RWPE2 (cell line): ENCODE results near the gene MEF2A.
A peak's percentile ranks its signal among the peaks of the same experiment; 100 is the strongest.

Experiments
- ATAC-seq: fragments of 200-7000 bp; cut with Tn5 transposase; 3 replicates; pipeline ENCODE4 v1.9.1; 2021; ENCODE audit warnings: low read depth
- DNase-seq: peaks from one replicate; pipeline ENCODE4 v3.0.0-alpha.2; 2020; ENCODE audit warnings: low spot score
- H3K27ac ChIP-seq: fragments of 450-650 bp; 2 replicates; pipeline ENCODE4 v1.5.1; 2017; ENCODE audit warnings: mild to moderate bottlenecking; ENCODE audit not compliant: poor library complexity, severe bottlenecking
- H3K27me3 ChIP-seq: fragments of 250-450 bp; sonication (Bioruptor Pico); 2 replicates; pipeline ENCODE4 v1.5.1; 2021; ENCODE audit warnings: mild to moderate bottlenecking, moderate library complexity; ENCODE audit not compliant: insufficient read depth, poor library complexity, severe bottlenecking
- H3K36me3 ChIP-seq: fragments of 250-450 bp; sonication (Bioruptor Pico); 2 replicates; pipeline ENCODE4 v1.5.1; 2020; ENCODE audit warnings: low read depth, mild to moderate bottlenecking, moderate library complexity
- H3K4me1 ChIP-seq: fragments of 250-450 bp; sonication (Bioruptor Pico); 2 replicates; pipeline ENCODE4 v1.5.1; 2021; ENCODE audit warnings: mild to moderate bottlenecking, moderate library complexity; ENCODE audit not compliant: insufficient read depth, poor library complexity, severe bottlenecking
- H3K4me3 ChIP-seq: fragments of 250-450 bp; sonication (Bioruptor Pico); 2 replicates; pipeline ENCODE4 v1.5.1; 2021; ENCODE audit warnings: mild to moderate bottlenecking, moderate library complexity; ENCODE audit not compliant: severe bottlenecking
- H3K9me3 ChIP-seq: fragments of 250-450 bp; sonication (Bioruptor Pico); 2 replicates; pipeline ENCODE4 v1.5.1; 2021; ENCODE audit warnings: mild to moderate bottlenecking, moderate library complexity; ENCODE audit not compliant: severe bottlenecking
- TF ChIP-seq, protein P1 (sequence below): fragments of 450-650 bp; IDR thresholded peaks from one replicate; pipeline ENCODE4 v1.5.1; 2017; ENCODE audit warnings: mild to moderate bottlenecking, moderate library complexity; ENCODE audit not compliant: poor library complexity, severe bottlenecking

Gene MEF2A

DNA sequence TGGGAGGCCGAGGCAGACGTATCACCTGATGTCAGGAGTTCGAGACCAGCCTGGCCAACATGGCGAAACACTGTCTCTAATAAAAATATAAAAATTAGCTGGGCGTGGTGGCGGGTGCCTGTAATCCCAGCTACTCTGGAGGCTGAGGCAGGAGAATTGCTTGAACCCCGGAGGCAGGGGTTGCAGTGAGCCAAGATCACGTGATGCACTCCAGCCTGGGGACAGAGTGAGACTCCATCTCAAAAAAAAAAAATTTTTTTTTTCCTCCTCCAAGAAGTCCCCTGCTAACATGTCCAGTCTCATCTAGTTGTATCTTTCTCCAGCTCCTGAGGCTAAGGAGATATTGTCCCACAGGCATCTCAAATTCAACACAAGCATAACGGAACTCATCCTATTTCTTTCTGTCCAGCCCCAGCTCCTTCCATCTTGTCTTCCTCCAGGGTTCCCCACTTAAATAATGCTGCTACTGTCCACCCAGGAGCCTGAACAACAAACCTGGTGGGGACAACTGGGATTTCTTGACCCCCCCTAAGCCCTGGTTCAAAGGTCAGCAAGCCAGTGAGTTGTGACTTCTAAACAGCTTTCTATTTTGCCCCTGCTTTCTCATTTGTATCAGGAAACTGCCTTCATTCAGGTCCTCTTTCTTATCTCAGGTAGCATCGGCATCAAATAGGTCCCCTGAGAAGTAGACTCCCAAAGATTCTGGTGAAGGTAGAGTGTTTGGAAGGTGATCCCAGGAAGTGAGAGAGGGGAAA, 4.1 kb upstream of the MEF2A start:
- ATAC-seq (no peak), DNase-seq (no peak)
- Histone ChIP-seq H3K27ac (no peak overlapping the region), H3K36me3 (no peaks in the 10 kb centered on the region), H3K4me1 (no peaks in the 10 kb centered on the region), H3K4me3 (no peak overlapping the region), H3K27me3 (no peaks in the 10 kb centered on the region), H3K9me3 (no peaks in the 10 kb centered on the region)
- TF ChIP-seq, protein P1, sequence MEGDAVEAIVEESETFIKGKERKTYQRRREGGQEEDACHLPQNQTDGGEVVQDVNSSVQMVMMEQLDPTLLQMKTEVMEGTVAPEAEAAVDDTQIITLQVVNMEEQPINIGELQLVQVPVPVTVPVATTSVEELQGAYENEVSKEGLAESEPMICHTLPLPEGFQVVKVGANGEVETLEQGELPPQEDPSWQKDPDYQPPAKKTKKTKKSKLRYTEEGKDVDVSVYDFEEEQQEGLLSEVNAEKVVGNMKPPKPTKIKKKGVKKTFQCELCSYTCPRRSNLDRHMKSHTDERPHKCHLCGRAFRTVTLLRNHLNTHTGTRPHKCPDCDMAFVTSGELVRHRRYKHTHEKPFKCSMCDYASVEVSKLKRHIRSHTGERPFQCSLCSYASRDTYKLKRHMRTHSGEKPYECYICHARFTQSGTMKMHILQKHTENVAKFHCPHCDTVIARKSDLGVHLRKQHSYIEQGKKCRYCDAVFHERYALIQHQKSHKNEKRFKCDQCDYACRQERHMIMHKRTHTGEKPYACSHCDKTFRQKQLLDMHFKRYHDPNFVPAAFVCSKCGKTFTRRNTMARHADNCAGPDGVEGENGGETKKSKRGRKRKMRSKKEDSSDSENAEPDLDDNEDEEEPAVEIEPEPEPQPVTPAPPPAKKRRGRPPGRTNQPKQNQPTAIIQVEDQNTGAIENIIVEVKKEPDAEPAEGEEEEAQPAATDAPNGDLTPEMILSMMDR = no peak

DNA sequence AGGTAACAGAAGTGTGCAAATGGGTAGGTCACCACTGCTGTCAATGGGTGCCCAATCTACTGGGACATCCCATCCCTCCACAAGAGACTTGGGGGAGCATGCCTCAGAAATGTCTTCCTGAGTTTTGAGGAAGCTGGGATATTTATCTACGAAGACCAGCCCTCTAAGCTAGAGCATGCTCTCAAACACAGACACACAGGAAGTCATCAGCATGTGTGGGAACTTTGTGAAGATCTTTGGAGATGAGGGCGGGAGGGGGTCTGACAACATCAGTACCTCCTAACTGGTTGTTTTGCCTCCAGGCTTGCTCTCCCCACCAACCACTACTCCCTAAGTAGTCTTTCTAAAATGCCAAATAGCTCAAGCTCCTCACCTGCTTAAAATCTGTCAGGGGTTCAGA, 3.5 kb upstream of the MEF2A start:
- no peak for ATAC-seq
- Histone ChIP-seq H3K4me1 (peaks cover under 1% of the 10 kb centered on the region), H3K27ac (no peak overlapping the region)

DNA sequence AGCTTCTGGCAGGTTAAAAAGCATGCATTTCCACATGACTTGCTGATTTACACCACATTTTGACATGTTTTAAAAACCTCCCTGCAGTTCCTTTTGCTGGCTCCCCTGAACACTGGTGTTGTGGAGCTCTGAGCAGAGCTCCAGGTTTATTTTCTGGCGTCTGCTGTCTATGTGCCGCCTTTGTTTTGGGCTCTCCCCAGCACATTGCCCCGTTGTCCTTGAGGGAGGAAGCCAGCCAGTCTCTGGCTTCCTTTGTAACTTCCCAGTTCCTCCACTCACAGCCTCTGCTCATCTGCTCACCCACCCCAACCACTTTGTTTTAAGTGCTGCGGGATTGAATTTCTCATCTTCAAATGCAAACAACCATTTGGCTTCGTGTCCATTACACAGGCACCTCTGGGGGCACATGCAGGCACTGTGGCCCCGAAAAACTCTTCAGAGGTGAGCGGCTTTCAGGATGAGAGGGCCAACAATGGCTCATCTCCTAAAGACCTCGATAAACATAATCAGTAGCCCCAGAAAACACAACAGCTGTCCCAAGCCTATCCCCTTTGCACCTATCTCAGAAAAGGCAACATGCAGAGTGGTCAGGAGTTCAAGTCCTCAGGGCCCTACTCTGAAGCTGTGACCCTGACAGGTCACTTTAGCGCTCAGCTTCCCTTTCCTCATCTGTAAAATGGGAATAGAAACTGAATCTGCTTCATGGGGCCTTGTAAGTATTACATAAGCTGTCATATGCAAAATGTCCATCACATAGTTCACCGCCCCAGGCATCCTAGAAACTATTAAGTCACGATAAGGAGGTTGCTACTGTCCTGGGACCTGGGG, 1.3 kb upstream of the MEF2A start:
- no peaks in the 10 kb centered on the region for H3K9me3 ChIP-seq
- no peak; the same call in 2 of the 3 replicates for ATAC-seq

More for the DNA sequence above, 3.5 kb upstream of the MEF2A start:
- Histone ChIP-seq H3K4me3 (no peak overlapping the region), H3K27me3 (no peaks in the 10 kb centered on the region), H3K36me3 (no peaks in the 10 kb centered on the region), H3K9me3 (no peaks in the 10 kb centered on the region)
- DNase-seq = no peak
- TF ChIP-seq, protein P1 = no peak

DNA sequence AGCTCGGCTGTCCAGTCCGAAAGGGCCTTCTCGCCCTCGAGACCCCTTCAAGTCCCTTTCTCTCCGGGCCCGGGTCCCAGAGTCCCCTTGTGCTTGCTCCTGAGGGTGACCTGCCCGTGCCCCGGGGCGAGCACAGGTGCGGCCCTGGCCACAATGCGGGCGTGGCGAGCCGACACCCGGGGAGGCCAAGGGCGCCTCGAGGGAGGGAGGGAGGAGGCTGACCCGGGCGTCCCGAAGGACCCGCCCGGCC, 810 bp upstream of the MEF2A start:
- H3K4me1 ChIP-seq = peaks cover 13% of the 10 kb centered on the region
- no peak for ATAC-seq
- no peaks in the 10 kb centered on the region for H3K36me3 ChIP-seq
- no peak for DNase-seq
- TF ChIP-seq, protein P1 = no peak
- no peaks in the 10 kb centered on the region for H3K27me3 ChIP-seq
- H3K27ac ChIP-seq = peak overlapping the region; percentile 60
- no peaks in the 10 kb centered on the region for H3K9me3 ChIP-seq
- peak overlapping the region; percentile 68 for H3K4me3 ChIP-seq

More for the DNA sequence above, 1.3 kb upstream of the MEF2A start:
- Histone ChIP-seq H3K27ac (peak overlapping the region; percentile 60), H3K36me3 (no peaks in the 10 kb centered on the region), H3K27me3 (no peaks in the 10 kb centered on the region), H3K4me1 (peaks cover 13% of the 10 kb centered on the region), H3K4me3 (peak overlapping the region; percentile 68)
- TF ChIP-seq, protein P1 = no peak
- DNase-seq = no peak
